Measurements from ENCODE around the gene TPM1.

TPM1 gene

GRCh38 chr15:63059075-63059474, 16.5 kb downstream of the TPM1 start:
- DNase-seq = no peak

GRCh38 chr15:63059573-63060216, 17.1 kb downstream of the TPM1 start:
- no peak for DNase-seq

GRCh38 chr15:63060699-63061098, 18.2 kb downstream of the TPM1 start:
- no peak for DNase-seq

- DNase-seq = no peak
Measured at GRCh38 chr15:63061975-63062374, 19.4 kb downstream of the TPM1 start.

GRCh38 chr15:63063164-63063756, 20.7 kb downstream of the TPM1 start:
- DNase-seq = no peak

GRCh38 chr15:63063877-63064409, 21.4 kb downstream of the TPM1 start:
- DNase-seq = no peak

GRCh38 chr15:63065262-63066221, 23.0 kb downstream of the TPM1 start:
- no peak for DNase-seq

- DNase-seq = no peak
Measured at GRCh38 chr15:63066272-63066671, 23.7 kb downstream of the TPM1 start.

- DNase-seq = no peak
Measured at GRCh38 chr15:63067306-63067705, 24.8 kb downstream of the TPM1 start.

- DNase-seq = no peak
Measured at GRCh38 chr15:63067976-63068743, 25.6 kb downstream of the TPM1 start.

GRCh38 chr15:63069616-63070090, 27.1 kb downstream of the TPM1 start:
- no peak for DNase-seq

GRCh38 chr15:63070681-63071129, 28.2 kb downstream of the TPM1 start:
- DNase-seq = no peak

- no peak for DNase-seq
Measured at GRCh38 chr15:63071288-63071909, 28.9 kb downstream of the TPM1 start.

GRCh38 chr15:63072023-63072650, 29.6 kb downstream of the TPM1 start:
- no peak for DNase-seq

GRCh38 chr15:63072809-63073277, 30.3 kb downstream of the TPM1 start:
- DNase-seq = no peak

GRCh38 chr15:63073497-63074172, 31.1 kb downstream of the TPM1 start:
- no peak for DNase-seq

- DNase-seq = no peak
Measured at GRCh38 chr15:63075015-63075983, 32.8 kb downstream of the TPM1 start.

- no peak for DNase-seq
Measured at GRCh38 chr15:63075984-63076713, 33.6 kb downstream of the TPM1 start.

GRCh38 chr15:63076714-63077046, 34.1 kb downstream of the TPM1 start:
- DNase-seq = no peak

Measured in right forelimb (tissue), 1 donor.